Measurements from ENCODE around the gene C18orf54. TPM values are rescaled to one million over a fixed set of nuclear protein-coding genes. Genes with fewer than 3 reads are reported as not detected.

Gene C18orf54
- total and polyA plus RNA-seq, 2 donors (not counting 3 experiments of a cell fraction or from before 2014, with no cell fraction given): 4.2 to 21.4 TPM

GRCh38 chr18:54411781-54412180 is 54.1 kb downstream of the C18orf54 start:
- Histone ChIP-seq H3K4me3 (replicated peaks in 1 of 3; ENCODE audit: insufficient read depth in 1 of 3, low read depth in 1 of 3, low read length in 3 of 3) (no peak overlapping the region), H3K4me1 (ENCODE audit: control insufficient read depth, extremely low read depth, insufficient read depth, low read length) (no peaks in the 10 kb centered on the region), H3K36me3 (ENCODE audit: control insufficient read depth in 2 of 2, extremely low read depth in 1 of 2, insufficient read depth in 2 of 2, low read length in 2 of 2) (no peaks in the 10 kb centered on the region), H4K20me1 (replicated peaks; ENCODE audit: control insufficient read depth, extremely low read depth, insufficient read depth, low read length) (no peaks in the 10 kb centered on the region), H2AFZ (ENCODE audit: low read depth, low read length) (no peak overlapping the region), H3K9me1 (replicated peaks; ENCODE audit: control insufficient read depth, extremely low read depth, insufficient read depth, low read length) (no peaks in the 10 kb centered on the region), H3K4me2 (ENCODE audit: insufficient read depth, low read length) (no peak overlapping the region), H3K79me2 (ENCODE audit: control insufficient read depth, insufficient read depth, low read length) (no peaks in the 10 kb centered on the region), H3K9ac (replicated peaks; ENCODE audit: extremely low read depth, insufficient read depth, low read length) (no peak overlapping the region), H3K9me3 (replicated peaks; ENCODE audit: control insufficient read depth, insufficient read depth, low read length) (no peaks in the 10 kb centered on the region), H3K27ac (ENCODE audit: insufficient read depth, low read depth, low read length) (no peak overlapping the region), H3K27me3 (ENCODE audit: control insufficient read depth in 2 of 2, insufficient read depth in 2 of 2, low read length in 2 of 2) (peaks cover 2 to 3% of the 10 kb centered on the region in 2 experiments)
- BruUV-seq (replicated peaks): no TSS peak
- TF ChIP-seq FOS (IDR thresholded peaks at IDR 0.05; ENCODE audit: borderline replicate concordance, insufficient read depth, low read length) (no peak), MAX (IDR thresholded peaks at IDR 0.05; ENCODE audit: insufficient read depth, insufficient read length) (no peak), POLR2AphosphoS5 (IDR thresholded peaks at IDR 0.05; ENCODE audit: insufficient read depth, low read depth, low read length) (no peak), EZH2 (IDR thresholded peaks at IDR 0.05; ENCODE audit: borderline replicate concordance, low read depth, low read length, severe bottlenecking) (no peak), JUN (IDR thresholded peaks at IDR 0.05; ENCODE audit: borderline replicate concordance, insufficient read depth, insufficient read length, low read depth) (no peak), GATA2 (IDR thresholded peaks at IDR 0.05; ENCODE audit: insufficient read depth, insufficient read length, low read depth, low read length) (no peak), CTCF (IDR thresholded peaks at IDR 0.05; ENCODE audit: extremely low read depth in 1 of 2, insufficient read depth in 1 of 2, low read depth in 1 of 2, low read length in 2 of 2) (no peak)
- ChIA-PET POLR2A (no interaction called here), CTCF (no interaction called here)
- intact Hi-C loops (cut with micrococcal nuclease) (no loop called here), dilution Hi-C loops (cut with MboI; ENCODE audit: extremely low pct_ligation_motif_present, low sequenced_read_pairs) (no loop called here)
- DNase-seq (ENCODE audit: low read depth, low spot score) (no peak), FAIRE-seq (no peak)

Data from endothelial cell of umbilical vein (primary cell).